Parathyroid adenoma (tissue), 2 donors: ENCODE data around the gene NXPH2.

Experiments used
- H2AFZ ChIP-seq: fragments of 300-600 bp; sonication (generic); one replicate; pipeline ENCODE4 v1.7.0; 2017; ENCODE audit warnings: antibody characterized with exemption, mild to moderate bottlenecking
- H3K27ac ChIP-seq: fragments of 300-600 bp; sonication (generic); one replicate; pipeline ENCODE4 v1.7.0; 2017
- H3K27me3 ChIP-seq: fragments of 300-600 bp; sonication (generic); one replicate; pipeline ENCODE4 v1.7.0; 2017; ENCODE audit warnings: low read length; ENCODE audit not compliant: control insufficient read depth, insufficient read depth
- H3K36me3 ChIP-seq: fragments of 300-600 bp; sonication (generic); one replicate; pipeline ENCODE4 v1.7.0; 2017; ENCODE audit warnings: low read length; ENCODE audit not compliant: control insufficient read depth, insufficient read depth
- H3K4me1 ChIP-seq: fragments of 300-600 bp; sonication (generic); one replicate; pipeline ENCODE4 v1.7.0; 2017; ENCODE audit warnings: control low read depth
- H3K4me2 ChIP-seq: fragments of 300-600 bp; sonication (generic); one replicate; pipeline ENCODE4 v1.7.0; 2017; ENCODE audit warnings: low read length
- H3K4me3 ChIP-seq: fragments of 300-600 bp; sonication (generic); one replicate; pipeline ENCODE4 v1.7.0; 2017; ENCODE audit warnings: low read depth, low read length
- H3K79me2 ChIP-seq: fragments of 300-600 bp; sonication (generic); one replicate; pipeline ENCODE4 v1.7.0; 2017; ENCODE audit warnings: control low read depth
- H3K9ac ChIP-seq: fragments of 300-600 bp; sonication (generic); one replicate; pipeline ENCODE4 v1.7.0; 2017; ENCODE audit warnings: mild to moderate bottlenecking
- H3K9me3 ChIP-seq: fragments of 300-600 bp; sonication (generic); one replicate; pipeline ENCODE4 v1.7.0; 2017; ENCODE audit warnings: low read length; ENCODE audit not compliant: control insufficient read depth
- TF ChIP-seq, protein P1 (sequence below): fragments of 300-600 bp; sonication (generic); IDR thresholded peaks from one replicate; pipeline ENCODE4 v1.7.0; 2017; ENCODE audit warnings: antibody characterized with exemption, mild to moderate bottlenecking
- donor health status: primary hyperparathyroidism.

The NXPH2 gene

DNA sequence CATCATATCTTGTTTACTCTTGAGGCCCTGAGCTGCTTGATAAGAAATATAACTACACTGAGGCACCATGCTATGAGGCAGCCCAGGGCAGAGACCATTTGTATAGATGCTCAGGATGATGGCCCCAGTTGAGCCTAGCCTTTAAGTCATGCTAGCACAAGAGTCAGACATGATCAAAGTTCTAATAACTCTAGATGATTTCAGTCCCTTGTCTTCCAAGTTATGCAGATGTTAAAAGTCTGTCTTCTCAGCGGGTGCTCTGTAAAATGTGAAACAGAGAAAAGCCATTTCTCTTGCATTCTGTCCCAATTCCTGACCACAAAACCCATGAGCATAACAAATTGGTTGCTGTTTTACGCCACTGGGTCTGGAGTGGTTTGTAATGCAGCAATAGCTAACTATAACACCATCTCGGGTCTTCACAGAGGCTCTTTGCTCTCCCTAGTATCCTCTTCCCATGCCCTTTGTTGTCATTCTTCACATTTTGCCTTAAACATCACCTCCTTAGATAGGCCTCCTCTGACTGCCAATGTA is 49.6 kb downstream of the NXPH2 start:
- Histone ChIP-seq H3K36me3 (peaks cover 2% of the 10 kb centered on the region), H2AFZ (no peak overlapping the region), H3K79me2 (no peaks in the 10 kb centered on the region), H3K9ac (no peak overlapping the region), H3K27ac (no peak overlapping the region), H3K4me2 (no peak overlapping the region), H3K4me3 (no peak overlapping the region), H3K9me3 (no peaks in the 10 kb centered on the region), H3K27me3 (no peaks in the 10 kb centered on the region), H3K4me1 (no peaks in the 10 kb centered on the region)
- TF ChIP-seq, protein P1, sequence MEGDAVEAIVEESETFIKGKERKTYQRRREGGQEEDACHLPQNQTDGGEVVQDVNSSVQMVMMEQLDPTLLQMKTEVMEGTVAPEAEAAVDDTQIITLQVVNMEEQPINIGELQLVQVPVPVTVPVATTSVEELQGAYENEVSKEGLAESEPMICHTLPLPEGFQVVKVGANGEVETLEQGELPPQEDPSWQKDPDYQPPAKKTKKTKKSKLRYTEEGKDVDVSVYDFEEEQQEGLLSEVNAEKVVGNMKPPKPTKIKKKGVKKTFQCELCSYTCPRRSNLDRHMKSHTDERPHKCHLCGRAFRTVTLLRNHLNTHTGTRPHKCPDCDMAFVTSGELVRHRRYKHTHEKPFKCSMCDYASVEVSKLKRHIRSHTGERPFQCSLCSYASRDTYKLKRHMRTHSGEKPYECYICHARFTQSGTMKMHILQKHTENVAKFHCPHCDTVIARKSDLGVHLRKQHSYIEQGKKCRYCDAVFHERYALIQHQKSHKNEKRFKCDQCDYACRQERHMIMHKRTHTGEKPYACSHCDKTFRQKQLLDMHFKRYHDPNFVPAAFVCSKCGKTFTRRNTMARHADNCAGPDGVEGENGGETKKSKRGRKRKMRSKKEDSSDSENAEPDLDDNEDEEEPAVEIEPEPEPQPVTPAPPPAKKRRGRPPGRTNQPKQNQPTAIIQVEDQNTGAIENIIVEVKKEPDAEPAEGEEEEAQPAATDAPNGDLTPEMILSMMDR: no peak

GRCh38 chr2:138727956-138728355 is 52.2 kb downstream of the NXPH2 start:
- H3K4me1 ChIP-seq: no peaks in the 10 kb centered on the region
- H3K9ac ChIP-seq: no peak overlapping the region
- H3K27ac ChIP-seq: no peak overlapping the region
- peaks cover 2% of the 10 kb centered on the region for H3K36me3 ChIP-seq
- H2AFZ ChIP-seq: no peak overlapping the region
- no peaks in the 10 kb centered on the region for H3K27me3 ChIP-seq
- H3K79me2 ChIP-seq: no peaks in the 10 kb centered on the region
- TF ChIP-seq, protein P1: no peak
- H3K9me3 ChIP-seq: no peaks in the 10 kb centered on the region
- no peak overlapping the region for H3K4me3 ChIP-seq
- no peak overlapping the region for H3K4me2 ChIP-seq

DNA sequence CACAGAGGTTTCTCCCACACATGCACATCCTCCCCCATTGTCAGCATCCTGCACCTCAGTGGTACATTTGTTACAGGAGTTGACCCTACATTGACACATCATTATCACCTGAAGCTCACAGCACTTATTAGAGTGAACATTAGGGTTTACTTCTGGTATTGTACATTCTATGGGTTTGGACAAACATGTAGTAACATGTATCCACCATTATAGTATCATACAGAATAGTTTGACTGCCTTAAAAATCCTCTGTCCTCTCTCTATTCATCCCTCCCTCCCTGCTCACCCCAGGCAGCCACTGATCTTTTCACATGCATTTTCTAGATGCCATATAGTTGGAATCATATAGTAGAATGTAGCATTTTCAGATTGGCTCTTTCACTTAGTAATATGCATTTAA is 53.5 kb downstream of the NXPH2 start:
- TF ChIP-seq, protein P1: no peak
- Histone ChIP-seq H3K4me1 (no peaks in the 10 kb centered on the region), H3K79me2 (no peaks in the 10 kb centered on the region), H3K27ac (no peak overlapping the region), H3K4me3 (no peak overlapping the region), H3K9ac (no peak overlapping the region), H3K27me3 (no peaks in the 10 kb centered on the region), H3K36me3 (peaks cover 2% of the 10 kb centered on the region), H3K9me3 (no peaks in the 10 kb centered on the region), H2AFZ (no peak overlapping the region), H3K4me2 (no peak overlapping the region)

DNA sequence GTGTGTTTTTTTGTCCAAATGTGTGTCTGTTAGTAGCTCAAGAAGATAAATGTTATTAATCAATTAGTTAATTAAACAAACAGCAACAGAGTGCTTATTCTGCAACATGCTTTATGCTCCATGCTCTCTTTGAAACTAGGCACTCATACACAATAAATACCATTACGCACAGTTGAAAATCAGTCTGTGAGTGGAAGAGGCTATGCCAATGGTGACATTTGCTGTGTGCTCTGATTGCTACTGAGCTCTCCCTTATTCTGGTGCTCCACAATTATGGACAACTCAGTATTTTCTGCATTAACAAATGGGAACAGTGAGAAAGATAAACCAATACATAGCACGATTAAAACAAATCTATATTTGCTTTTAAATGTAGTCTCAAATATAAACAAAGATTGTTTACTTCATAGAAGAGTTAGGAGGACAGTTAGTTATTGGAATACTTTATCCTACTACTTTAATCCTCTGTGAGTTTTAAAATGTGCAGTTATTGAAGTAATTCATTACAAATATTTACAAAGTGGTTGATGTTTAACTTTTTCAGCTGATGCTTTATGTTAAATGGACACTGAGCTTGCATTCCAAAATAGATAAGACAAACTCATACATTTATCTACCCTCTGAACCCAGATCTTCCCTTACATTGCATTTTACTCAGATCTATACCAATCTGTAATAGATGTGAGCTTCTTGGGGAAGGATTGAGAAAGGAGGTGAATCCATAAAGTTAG is 55.3 kb downstream of the NXPH2 start:
- Histone ChIP-seq H3K4me1 (no peaks in the 10 kb centered on the region), H2AFZ (no peak overlapping the region), H3K79me2 (no peaks in the 10 kb centered on the region)

More for the DNA sequence above, 55.3 kb downstream of the NXPH2 start:
- TF ChIP-seq, protein P1: no peak
- Histone ChIP-seq H3K4me2 (no peak overlapping the region), H3K9ac (no peak overlapping the region), H3K36me3 (peaks cover 2% of the 10 kb centered on the region), H3K27ac (no peak overlapping the region), H3K4me3 (no peak overlapping the region), H3K27me3 (no peaks in the 10 kb centered on the region), H3K9me3 (no peaks in the 10 kb centered on the region)
